Hindlimb muscle (tissue), 1 donor: ENCODE results near the gene NCOA1. TPM values are rescaled to one million over a fixed set of nuclear protein-coding genes. Genes with fewer than 3 reads are reported as not detected.
"Not testable (repeated sequence)": the region's sequence is repeated elsewhere in the genome, so short reads cannot be mapped to it uniquely, and the experiment has no call there.

Experiments
- DNase-seq: peaks from one replicate; pipeline ENCODE4 v3.0.0-alpha.2; 2013
- polyA plus RNA-seq: library from polyadenylated mRNA; unstranded; fragments of 120-200 nt; gene quantifications from one replicate; pipeline ENCODE4 v1.2.1, GENCODE V29; 2013; ENCODE audit not compliant: insufficient read length

Gene NCOA1
- polyA plus RNA-seq, 1 donor, result 132 TPM

DNA sequence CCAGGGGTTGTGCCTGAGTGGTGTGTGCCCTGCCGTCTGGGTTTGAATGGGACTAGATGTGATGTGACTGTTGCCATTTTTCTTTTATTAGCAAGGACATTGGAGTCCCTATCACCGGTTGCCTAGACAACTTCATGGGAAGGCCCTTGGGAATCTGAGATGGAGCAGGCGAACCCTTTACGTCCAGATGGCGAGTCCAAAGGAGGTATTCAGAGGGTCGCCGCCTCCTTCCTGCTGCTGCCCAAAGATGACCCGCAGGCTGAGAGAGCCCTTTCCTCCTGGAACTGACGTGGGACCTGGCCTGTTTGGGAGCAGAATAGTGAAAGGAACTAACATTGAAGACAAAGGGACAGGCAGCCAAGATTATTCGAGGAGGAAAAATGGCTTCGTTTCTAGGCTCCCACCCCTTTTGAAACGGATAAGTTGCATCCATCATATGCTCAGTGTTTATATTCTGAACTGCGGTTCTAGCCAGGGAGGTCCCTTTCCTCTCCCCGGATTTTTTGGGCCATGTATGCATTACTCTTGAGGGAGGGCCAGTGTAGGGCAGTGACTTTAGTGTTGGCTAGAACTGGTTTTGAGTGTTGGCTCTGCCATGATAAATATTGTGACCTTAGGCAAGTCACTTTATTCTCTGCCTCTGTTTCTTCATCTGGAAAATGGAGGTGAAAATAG, 302.8 kb downstream of the NCOA1 start:
- DNase-seq, result peak; percentile 20

DNA sequence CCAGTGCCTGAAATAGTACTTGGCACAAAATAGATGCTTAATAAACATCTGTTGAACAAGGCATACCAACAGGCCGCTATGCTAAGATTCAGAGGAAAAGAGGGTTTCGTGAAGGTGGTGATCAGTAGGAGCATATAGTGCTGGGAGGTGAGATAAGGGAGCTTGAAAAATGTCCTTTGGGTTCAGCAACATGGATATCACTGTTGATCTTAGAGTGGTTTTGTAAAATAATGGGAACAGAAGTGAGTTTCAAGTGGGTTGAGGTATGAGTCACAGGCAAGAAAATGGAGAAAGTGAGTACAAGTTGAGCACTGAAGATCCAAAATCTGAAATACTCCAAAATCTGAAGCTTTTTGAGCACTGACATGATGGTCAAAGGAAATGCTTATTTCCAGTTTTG, 306.6 kb downstream of the NCOA1 start:
- no peak for DNase-seq

DNA sequence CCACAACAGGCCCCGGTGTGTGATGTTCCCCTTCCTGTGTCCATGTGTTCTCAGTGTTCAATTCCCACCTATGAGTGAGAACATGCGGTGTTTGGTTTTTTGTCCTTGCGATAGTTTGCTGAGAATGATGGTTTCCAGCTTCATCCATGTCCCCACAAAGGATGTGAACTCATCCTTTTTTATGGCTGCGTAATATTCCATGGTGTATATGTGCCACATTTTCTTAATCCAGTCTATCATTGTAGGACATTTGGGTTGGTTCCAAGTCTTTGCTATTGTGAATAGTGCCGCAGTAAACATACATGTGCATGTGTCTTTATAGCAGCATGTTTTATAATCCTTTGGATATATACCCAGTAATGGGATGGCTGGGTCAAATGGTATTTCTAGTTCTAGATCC, 309.4 kb downstream of the NCOA1 start:
- not testable (repeated sequence) for DNase-seq

DNA sequence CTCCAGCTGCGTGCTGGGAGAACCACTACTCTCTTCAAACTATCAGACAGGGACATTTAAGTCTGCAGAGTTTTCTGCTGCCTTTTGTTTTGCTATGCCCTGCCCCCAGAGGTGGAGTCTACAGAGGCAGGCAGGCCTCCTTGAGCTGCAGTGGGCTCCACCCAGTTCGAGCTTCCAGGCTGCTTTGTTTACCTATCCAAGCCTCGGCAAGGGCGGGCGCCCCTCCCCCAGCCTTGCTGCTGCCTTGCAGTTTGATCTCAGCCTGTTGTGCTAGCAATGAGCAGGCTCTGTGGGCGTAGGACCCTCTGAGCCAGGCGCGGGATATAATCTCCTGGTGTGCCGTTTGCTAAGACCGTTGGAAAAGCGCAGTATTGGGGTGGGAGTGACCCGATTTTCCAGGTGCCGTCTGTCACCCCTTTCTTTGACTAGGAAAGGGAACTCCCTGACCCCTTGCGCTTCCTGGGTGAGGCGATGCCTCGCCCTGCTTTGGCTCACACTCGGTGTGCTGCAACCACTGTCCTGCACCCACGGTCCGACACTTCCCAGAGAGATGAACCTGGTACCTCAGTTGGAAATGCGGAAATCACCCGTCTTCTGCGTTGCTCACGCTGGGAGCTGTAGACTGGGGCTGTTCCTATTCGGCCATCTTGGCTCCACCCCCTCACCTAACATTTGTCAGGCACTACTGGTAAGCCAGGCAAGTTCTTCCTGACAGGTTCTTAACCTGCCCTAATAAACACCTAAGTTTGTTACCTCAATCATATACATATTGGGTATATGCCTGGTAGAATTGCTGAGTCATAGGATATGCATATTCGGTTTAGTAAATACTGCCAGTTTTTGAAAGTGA, 315.0 kb downstream of the NCOA1 start:
- DNase-seq, result not testable (repeated sequence)

- no peak for DNase-seq
Observed at GRCh38 chr2:24806661-24807036, 315.6 kb downstream of the NCOA1 start.

GRCh38 chr2:24809316-24810007, 318.4 kb downstream of the NCOA1 start:
- DNase-seq, result no peak

- DNase-seq, result no peak
Observed at GRCh38 chr2:24813691-24814137, 322.7 kb downstream of the NCOA1 start.

- DNase-seq, result no peak
Observed at GRCh38 chr2:24814516-24814915, 323.5 kb downstream of the NCOA1 start.

GRCh38 chr2:24815171-24815570, 324.1 kb downstream of the NCOA1 start:
- DNase-seq, result no peak

DNA sequence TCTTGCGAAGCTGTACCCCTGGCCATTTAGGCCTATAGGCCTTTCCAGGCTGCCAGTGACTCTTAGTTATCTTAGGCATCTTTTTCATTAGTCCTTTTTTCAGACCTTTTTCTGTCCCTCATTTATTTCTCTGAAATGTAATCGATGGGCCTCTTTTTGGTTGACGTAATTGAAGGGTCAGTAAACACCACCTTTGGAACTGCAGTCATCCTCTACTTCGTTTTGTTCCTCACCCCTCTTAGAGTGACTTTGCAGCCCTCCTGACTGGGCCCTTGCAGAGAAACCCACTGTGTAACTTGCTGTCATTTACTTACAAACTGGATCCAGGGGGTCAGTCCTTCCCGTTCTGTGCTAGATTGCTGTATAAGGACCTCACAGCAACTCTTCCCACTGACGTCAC, 325.4 kb downstream of the NCOA1 start:
- no peak for DNase-seq

- no peak for DNase-seq
Observed at GRCh38 chr2:24816884-24817283, 325.8 kb downstream of the NCOA1 start.

- no peak for DNase-seq
Observed at GRCh38 chr2:24818721-24819167, 327.7 kb downstream of the NCOA1 start.

DNA sequence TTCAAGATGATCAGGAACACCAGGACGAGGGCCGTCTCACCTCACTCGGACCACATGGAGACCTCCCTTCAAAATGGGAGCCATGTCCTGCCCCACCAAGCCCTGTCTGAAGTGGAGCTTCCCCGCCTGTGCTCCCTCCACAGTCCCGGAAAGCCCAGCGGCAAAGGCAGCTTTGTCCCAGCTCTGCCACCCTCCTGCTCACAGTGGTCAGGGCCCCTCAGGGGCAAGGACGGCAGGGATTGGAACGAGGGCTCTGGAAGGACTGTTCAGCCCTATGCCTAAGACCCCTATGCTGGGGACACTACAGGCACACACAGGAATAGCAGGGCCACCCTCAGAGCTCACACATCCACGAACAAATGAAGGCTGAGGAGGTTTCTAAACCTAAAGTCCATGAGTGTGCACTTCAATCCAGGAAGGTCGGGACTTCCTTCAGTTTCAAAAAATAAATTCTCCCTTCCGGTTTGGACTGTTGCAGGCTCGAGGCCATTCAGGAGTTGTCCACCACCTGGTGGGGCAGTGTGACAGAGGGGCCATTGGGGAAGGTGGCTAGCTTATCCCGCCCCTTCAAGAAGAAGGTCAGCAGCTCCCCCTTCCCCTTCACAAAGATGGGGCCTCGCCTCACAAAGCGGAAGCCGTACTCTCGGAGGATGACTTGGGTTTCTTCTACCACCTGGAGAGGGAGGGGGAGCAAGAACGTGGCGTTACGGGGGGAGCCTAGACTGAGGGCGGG, 328.6 kb downstream of the NCOA1 start:
- no peak for DNase-seq

DNA sequence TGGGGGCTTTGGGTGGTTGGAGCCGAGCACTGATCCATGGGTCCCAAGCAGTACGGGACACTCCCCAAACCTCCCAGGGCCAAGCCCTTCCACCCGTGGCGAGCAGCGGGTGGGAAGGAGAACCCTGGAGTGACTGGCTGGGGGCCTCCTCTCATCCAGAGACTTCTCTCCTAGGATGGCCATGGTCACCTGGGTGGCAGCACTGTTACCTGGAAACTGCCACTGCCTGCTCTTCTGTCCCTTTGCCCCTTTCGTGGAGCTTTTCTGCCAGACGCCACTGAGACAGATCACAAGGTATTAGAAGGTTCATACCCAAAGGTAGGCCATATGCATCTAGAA, 329.1 kb downstream of the NCOA1 start:
- DNase-seq, result no peak

Other genes starting within 250 kb of the NCOA1 start
- gene ITSN2, start 130.7 kb upstream of the NCOA1 start, polyA plus RNA-seq, result 20.2 TPM